GM18499 (cell line): ENCODE results near the gene EFNB3.

Experiments used
- ATAC-seq: cut with Tn5 transposase; IDR thresholded peaks from one replicate; pipeline ENCODE4 v1.9.1; 2021; ENCODE audit warnings: moderate number of reproducible peaks; ENCODE audit not compliant: insufficient read depth, unreplicated experiment

EFNB3 gene

DNA sequence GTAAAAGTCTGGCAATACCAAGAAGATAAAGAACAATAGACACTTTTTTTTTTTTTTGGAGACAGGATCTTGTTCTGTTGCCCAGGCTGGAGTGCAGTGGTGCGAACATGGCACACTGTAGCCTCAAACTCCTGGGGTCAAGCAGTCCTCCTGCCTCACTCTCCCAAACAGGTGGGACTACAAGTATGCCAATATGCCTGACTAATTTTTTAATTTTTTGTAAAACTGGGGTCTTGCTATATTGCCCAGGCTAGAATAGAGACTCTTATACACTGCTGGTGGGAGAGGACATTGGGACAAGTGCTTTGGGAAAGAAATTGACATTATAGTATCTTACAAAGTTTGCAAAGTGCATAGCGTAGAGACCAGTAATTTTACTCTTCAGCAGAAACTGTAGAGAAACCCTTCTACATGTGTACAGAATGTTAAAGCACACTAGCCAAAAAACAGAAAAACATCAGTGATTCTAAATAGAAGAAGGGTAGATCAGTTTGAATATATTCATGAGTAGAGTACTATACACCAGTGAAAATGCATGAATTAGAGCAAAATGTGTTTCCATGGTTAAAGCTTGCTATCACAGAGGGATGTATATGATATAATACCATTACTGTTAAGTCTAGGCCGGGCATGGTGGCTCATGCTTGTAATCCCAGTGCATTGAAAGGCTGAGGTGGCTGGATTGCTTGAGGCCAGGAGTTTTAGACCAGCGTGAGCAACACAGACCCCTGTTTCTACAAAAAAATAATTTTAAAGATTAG is 7.0 kb upstream of the EFNB3 start:
- ATAC-seq = no peak

DNA sequence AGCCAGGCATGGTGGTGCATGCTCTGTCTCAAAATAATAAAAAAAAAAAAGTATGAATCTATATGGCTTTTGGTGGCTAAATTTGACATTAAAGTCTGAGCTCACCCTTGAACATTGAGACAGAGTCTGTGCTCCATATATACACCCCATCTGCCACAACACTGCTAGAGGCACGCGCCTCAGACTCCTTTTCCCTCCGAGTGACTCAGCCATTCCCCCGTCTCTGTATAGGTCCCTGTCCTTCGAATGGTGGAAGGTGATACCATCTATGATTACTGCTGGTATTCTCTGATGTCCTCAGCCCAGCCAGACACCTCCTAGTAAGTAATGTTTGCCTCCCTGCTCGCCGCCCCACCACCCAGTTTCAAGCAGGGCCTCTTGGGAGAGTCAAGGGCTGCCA is 4.5 kb upstream of the EFNB3 start:
- ATAC-seq = no peak

DNA sequence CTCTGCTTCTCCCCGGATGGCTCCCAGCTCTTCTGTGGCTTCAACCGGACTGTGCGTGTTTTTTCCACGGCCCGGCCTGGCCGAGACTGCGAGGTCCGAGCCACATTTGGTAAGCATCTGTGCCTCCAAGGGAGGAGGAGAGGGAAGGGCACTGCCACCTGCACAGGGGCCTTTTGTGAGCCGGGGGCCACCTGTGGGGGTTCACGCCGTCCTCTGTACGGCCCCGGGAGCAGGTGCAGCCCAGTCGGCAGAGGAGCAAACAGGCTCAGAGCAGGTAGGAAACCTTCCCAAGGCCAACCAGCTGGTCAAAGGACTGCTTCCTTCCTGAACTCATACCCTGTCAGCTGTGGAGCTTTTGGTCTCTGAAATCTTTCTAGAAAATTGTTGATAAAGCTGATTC is 3.3 kb upstream of the EFNB3 start:
- ATAC-seq = no peak

DNA sequence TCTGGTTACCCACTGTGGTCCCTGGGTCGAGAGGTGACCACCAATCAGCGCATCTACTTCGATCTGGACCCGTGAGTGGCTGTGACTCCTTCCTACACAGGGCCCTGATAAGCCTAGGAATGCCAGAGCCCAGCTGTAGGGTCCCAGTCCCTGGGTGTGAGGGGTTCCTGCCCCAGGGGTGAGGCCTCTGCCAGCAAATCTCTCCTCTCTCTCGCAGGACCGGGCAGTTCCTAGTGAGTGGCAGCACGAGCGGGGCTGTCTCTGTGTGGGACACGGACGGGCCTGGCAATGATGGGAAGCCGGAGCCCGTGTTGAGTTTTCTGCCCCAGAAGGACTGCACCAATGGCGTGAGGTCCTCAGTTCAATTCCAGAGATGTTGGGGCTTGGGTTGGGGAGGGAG is 2.2 kb upstream of the EFNB3 start:
- no peak for ATAC-seq

DNA sequence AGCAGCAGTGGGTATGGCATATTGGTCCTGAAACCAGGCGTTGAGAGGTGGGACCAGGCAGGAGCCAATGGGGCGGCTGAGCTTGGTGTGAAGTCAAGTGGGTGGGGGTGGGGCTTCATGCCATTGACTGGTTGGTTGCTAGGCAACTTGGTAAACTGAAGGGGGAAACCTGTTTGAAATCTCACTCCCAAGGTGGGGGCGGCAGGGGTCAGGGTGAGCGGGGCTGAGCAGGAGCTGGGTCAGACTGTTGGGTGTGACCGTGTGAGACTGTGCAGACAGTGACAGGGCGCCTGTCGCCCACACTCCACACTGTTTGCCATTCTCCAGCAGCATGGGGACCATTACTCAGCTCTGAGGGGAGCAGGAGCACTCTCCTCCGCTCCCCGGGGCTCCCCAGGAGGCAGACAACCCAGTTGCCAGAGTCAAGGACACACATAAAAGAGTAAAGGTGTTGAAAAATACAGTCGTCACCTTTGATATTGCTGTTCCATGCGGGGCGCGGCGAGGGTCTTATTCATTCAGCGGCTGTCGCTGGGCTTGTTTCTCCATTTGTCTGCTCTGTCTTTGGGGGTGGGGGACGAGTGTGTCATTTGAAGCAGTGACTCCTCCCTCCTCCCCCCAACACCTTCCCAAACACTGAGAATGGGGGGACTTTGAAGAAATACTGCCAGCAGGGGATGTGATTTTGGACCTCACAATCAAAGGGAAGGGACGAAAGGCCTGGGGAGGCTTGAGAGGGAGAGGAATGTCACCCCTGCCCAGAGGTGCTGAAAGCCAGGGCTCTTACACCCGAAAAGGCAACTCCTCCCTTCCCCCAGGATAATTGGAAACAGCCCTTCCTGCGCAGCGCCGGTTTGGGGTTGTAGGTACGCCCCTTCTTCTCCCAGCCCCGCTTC is 1.2 kb upstream of the EFNB3 start:
- no peak for ATAC-seq

DNA sequence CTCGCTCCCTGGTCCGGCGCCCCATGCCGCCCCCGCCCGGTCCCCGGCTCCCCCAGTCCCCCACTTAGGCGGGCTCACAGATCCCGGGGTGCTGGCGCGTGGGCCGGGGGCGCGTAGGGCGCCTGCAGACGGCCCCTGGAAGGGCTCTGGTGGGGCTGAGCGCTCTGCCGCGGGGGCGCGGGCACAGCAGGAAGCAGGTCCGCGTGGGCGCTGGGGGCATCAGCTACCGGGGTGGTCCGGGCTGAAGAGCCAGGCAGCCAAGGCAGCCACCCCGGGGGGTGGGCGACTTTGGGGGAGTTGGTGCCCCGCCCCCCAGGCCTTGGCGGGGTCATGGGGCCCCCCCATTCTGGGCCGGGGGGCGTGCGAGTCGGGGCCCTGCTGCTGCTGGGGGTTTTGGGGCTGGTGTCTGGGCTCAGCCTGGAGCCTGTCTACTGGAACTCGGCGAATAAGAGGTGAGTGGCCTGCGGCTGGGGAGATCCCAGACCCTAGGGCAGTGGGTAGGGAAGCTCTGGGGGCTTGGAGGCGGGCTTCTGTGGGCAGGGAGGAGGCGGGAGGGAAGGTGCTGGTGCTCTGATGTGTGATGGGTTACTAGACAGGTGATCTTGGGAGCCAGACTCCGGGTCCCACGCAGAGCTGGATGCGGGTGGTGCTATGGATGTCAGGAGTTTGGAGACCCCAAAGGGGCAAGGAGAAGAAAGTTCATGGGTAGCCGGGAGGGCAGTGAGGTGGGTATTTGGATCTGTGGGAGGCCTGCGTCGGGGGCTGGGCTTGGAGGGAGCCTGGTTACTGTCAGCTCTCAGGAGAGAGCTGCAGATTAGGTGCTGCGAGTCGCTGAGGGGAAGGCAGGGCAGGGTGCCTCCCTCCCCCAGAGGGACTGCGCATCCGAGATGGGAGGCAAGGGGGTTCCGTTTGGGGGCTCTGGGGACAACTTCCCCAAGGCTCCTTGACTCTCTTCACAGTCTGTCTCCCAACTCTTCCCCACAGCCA is 560 bp downstream of the EFNB3 start:
- no peak for ATAC-seq

DNA sequence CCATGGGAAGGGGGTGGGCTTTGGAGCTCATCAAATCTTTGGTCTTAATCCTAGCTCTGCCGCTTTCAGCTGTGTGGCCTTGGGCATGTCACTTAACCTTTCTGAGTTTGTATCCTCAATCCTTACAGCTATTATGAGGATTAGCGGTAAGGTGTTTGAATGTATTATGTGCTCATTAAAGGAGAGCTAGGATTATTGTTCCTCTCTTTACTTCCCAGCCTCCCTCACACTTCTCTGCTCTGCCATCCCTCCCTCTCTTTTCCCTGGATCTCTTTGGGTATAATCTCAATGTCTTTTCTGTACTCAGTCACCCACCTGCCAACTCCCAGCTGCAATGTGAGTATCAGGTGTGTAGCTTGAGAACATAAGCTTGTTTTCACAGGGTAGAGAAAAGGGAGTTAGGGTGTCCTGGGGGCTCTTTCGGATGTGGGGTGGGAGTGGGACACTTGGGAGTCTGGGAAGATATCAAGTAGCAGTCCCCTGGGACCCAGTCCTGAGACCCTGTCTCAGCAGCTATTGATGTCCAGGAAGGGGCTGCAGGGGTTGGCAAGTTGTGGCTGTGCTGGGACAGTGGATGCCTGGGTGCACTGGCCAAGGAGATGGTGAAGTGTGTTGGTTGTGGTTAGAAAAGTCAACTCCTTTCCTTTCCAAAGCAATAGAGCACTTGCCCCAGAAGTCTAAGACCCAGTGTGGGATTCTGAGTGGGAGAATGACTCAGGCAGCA is 1.8 kb downstream of the EFNB3 start:
- ATAC-seq = no peak

DNA sequence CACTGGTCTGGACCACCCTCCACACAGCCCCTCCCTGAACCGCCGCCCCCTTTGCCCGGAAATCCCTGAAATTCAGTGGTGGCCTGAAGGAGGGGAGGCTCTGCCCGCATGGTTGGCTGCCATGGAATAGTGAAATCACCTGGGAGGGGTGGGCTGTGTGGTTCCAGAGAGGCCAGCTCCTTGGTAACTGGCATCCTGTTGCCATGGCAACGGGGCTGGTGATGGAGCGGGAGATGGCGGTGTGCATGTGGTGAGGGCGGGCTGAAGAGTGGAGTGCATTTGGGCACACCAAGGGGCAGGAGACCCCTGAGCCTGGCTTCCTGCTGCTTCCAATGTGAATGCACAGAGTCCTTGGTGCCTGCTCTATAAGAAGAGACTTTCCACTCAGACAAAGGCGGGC is 2.4 kb downstream of the EFNB3 start:
- ATAC-seq = no peak

DNA sequence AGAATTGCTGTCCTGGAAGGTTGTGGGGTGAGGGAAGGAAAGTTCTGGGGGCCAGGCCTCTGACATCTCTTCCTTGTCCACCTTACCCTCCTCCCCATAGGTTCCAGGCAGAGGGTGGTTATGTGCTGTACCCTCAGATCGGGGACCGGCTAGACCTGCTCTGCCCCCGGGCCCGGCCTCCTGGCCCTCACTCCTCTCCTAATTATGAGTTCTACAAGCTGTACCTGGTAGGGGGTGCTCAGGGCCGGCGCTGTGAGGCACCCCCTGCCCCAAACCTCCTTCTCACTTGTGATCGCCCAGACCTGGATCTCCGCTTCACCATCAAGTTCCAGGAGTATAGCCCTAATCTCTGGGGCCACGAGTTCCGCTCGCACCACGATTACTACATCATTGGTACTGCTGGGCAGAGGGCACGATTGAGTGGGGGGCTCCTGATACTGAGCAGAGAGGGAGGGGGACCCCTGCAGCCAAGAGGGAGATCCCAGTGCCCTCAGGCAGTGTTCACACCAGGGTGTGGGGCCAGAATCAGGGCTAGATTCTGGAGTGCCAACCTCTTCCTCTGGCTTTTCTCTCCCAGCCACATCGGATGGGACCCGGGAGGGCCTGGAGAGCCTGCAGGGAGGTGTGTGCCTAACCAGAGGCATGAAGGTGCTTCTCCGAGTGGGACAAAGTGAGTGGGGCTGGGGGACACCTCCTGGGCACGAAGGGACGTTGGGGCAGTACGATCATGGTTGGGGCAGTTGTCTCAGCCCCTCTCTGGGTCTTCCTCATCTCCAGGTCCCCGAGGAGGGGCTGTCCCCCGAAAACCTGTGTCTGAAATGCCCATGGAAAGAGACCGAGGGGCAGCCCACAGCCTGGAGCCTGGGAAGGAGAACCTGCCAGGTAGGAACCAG is 3.1 kb downstream of the EFNB3 start:
- ATAC-seq = no peak

DNA sequence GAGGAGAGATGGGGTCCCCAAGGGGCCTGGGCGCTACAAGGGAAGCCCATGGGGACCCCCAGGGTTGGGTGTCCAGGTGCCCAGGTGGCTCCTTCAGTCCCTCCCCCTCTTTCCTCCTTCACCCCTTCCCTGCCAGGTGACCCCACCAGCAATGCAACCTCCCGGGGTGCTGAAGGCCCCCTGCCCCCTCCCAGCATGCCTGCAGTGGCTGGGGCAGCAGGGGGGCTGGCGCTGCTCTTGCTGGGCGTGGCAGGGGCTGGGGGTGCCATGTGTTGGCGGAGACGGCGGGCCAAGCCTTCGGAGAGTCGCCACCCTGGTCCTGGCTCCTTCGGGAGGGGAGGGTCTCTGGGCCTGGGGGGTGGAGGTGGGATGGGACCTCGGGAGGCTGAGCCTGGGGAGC is 4.0 kb downstream of the EFNB3 start:
- ATAC-seq = no peak

DNA sequence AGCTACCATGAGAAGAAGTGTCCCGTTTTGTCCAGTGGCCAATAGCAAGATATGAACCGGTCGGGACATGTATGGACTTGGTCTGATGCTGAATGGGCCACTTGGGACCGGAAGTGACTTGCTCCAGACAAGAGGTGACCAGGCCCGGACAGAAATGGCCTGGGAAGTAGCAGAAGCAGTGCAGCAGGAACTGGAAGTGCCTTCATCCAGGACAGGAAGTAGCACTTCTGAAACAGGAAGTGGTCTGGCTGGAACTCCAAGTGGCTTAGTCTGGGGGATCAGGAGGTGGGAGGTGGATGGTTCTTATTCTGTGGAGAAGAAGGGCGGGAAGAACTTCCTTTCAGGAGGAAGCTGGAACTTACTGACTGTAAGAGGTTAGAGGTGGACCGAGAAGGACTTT is 5.3 kb downstream of the EFNB3 start:
- no peak for ATAC-seq

DNA sequence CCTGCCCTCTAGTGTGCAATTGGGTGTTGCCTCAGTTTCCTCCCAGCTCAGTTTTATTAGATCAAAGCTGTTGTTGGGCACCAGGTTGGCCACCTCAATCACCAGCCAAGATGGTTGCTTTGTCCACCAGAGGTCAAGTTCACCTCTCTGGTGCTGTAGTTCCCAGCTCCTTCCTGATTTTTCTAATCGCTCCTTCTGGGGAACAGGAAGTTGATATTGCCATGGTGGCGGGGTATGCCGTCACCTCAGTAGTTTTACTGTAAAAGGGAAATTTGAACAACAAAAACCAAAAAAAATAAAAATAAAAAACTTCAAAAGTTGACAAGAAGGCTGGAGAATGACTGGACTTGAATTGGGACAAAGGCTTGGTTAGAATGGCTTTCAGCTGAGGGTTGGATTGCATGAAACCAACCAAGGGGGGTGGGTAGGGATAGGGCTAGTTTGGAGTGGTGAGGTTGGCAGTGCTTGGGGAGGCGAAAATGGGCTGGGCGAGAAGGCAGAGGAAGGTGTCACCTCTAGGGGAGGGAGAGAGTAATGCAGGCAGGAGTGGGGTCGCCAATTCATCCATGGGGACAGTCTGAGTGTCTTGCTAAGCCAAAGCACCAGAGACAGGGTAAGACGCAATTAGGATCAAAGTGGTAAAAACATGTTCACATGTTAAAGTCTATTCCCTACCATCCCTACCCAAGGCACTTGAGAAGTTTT is 6.2 kb downstream of the EFNB3 start:
- ATAC-seq = no peak

DNA sequence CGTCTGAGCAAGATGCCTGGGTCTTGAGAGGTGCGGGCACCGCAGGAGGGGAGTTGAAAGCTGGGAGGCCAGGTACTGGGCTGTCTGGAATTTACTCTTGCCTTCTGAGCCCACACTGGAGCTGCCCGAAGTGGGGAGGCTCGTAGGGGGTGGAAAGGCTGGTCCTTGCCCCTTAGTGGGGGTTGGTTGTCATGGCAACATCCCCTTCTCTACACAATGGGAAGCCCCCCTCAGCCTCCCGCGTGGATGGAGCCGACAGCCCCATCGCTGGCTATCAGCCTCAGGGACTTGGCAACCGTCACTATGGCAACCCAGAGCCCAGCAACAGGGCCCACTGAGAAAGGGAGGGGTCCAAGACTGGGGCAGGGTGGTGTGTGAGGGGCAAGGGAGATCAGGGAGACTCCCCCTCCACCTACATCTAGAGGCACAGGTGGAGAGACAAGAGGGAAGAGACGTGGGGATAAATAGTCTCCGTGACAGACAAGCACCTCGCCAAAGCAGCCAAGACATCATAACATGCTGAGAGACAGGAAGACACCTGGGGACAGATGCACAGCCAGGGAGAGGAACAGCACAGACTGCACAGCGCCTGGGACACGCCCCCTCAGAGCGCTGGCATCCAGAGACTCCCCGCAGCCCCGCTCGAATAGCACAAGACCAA is 7.2 kb downstream of the EFNB3 start:
- ATAC-seq = no peak

DNA sequence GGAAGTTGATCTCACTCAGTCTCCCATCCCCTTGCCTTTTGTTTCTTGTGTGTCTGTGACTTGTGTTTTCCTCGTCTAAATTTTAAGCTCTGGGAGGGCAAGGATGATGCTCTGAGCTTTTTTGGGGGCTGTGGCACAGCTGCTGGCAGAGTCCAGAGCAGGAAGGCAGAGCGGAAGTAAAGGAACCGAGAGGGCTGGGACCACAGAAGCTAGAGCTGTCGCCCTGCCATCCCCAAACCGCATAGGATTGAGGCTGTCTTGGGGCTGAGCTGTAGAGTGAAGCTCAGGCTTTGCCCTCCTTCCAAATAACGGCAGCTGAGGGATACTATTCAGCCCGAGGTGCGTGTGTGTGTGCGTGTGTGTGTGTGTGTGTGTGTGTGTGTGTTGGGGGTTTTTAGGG is 8.8 kb downstream of the EFNB3 start:
- ATAC-seq = no peak

DNA sequence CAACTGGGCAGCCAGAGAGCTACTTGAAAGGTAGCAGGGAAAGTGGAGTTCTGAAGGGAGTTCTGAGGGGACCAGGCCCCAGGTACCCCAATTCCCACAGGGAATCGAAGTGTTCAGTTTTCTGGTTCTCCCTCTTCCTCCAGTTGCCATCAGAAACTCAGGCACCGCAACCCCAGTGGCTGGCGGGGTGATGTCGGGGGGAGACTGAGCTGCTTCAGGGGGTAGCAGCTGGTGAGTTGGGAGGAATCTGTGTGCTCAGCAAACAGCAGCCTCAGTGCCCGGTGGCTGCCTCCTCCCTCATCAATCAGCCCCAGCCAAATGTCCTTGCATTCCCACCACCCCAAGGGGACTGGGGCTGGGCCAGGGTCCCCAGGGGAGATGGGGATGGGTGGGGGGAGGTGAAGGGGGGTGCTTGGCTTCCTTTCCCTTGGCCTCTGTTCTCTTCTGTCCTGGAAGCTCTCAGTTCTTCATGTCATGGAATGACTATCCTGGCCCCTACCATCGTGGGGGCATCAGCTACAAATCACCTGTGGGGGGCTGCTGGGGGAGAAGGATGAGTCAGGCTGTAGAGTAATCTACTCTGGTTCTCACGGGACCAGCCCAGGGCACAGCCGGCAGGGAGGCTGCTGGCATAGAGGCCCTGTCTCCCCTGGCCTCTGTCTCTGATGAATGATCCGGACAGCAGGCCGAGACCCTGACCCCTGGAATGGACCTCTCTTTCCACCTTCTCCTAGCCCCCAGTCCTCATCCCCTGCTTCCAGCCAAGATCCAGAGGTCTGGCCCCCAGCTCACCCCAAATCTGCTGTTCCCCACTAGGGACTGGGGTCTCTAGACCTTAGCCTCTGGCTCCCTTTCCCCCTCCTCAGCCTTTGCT is 10.0 kb downstream of the EFNB3 start:
- no peak for ATAC-seq

DNA sequence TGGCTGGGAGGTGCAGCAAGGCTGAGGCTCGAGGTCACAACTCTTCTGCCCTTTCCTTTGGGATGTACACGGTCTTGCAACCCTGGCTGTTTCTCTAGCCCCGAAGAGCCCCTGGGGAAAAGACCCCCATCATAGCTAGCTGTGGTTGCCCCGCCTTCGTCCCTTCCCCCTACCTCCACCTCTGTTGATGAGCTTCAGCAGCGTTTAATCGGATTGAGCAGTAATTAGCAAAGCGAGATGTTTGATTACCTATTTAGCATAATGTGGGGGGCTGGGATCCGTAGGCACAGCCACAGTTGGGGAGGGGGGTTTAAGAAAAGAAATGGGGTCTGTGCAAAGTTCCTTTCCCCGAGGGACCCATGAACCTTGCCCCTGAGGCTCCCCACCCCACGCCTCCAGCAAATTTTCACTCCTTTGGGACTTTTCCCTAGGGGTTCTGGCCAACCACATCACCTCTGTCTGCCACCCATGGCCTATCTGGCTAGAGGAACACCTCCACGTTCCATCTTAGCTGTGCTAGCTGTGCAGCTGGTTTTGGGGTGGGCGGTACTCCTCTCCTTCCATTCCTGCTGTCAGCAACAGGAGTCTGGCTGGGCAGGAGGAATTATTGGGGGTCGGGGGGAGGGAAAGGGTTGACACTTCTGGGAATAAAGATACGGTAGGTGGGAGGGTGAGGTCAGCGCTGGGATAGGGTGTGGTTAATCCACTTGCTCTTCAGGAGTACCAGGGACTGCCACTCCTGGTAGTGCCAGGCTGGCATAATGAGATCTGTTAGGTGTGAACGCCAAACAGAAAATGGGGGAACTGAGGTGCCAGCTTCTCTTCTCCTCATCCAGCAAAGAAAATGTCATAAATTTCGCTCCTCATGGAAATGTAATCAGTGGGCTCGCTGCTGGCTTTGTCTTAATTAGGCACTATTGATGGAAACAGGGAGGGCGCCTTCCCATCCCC is 11.2 kb downstream of the EFNB3 start:
- ATAC-seq = no peak
